AG09319 (cell line): ENCODE results near the gene TLL2.

Experiments
- DNase-seq: peaks from one replicate; pipeline ENCODE4 v3.0.0-alpha.2; 2010; ENCODE audit warnings: low read depth; ENCODE audit errors: extremely low read depth
- TF ChIP-seq, protein P1 (sequence below): IDR thresholded peaks from 2 replicates; pipeline ENCODE4 v1.5.1; 2011; ENCODE audit warnings: low read depth, mild to moderate bottlenecking, inconsistent platforms, low read length, moderate library complexity

TLL2 gene

DNA sequence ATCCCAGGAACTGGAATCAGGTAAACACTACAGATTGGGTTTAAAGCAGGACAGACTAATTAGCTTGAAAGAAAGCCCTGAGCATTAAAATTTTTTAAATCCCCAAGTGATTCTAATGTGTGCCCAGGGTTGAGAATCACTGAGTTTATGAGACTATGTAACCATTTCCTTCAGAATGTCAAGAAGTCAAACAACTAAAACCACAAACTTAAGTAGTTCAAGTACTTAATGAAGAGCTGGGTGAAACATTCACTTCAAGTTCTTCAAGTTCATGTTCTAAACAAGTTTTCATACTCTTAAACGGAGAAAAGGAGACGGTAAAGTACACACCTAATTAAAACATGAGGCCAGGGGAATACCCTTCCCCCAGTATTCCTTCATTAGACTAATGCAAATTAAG lies 28.2 kb upstream of the TLL2 start:
- DNase-seq, result no peak
- TF ChIP-seq, protein P1, sequence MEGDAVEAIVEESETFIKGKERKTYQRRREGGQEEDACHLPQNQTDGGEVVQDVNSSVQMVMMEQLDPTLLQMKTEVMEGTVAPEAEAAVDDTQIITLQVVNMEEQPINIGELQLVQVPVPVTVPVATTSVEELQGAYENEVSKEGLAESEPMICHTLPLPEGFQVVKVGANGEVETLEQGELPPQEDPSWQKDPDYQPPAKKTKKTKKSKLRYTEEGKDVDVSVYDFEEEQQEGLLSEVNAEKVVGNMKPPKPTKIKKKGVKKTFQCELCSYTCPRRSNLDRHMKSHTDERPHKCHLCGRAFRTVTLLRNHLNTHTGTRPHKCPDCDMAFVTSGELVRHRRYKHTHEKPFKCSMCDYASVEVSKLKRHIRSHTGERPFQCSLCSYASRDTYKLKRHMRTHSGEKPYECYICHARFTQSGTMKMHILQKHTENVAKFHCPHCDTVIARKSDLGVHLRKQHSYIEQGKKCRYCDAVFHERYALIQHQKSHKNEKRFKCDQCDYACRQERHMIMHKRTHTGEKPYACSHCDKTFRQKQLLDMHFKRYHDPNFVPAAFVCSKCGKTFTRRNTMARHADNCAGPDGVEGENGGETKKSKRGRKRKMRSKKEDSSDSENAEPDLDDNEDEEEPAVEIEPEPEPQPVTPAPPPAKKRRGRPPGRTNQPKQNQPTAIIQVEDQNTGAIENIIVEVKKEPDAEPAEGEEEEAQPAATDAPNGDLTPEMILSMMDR, result no peak

DNA sequence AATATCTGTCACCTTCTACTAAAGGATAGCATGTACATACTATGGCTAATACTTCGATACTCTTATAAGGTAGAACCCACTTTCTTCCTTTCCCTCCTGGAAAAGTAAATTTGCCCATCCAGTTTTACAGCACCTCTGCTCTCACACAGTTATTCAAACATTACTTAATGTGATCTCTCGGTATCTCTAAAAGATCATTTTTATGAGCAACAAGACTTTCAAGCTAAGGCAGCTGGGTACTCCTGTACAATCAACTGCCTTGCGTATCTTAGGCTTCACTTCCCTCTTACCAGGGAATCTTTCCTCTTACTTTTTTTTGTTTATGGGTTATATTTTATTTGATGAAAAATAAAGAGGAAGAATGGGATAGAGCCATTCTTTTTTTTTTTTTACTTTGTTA lies 26.5 kb upstream of the TLL2 start:
- TF ChIP-seq, protein P1, result no peak
- DNase-seq, result no peak

DNA sequence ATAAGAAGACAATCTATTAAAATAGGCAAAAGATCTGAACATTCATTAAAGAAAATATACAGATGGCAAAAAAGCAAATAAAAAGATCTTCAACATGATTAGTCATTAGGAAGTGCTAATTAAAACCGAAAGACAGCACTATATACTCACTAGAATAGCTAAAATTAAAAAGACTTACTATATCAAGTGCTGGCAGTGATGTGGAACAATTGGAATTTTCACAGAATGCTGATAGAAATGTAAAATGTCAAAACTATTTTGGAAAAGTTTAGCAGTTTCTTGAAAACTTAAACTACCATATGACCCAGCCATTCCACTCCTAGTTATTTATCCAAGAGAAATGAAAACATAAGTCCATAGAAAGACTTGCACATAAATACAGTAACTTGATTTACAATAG lies 25.0 kb upstream of the TLL2 start:
- TF ChIP-seq, protein P1, result no peak
- no peak for DNase-seq

DNA sequence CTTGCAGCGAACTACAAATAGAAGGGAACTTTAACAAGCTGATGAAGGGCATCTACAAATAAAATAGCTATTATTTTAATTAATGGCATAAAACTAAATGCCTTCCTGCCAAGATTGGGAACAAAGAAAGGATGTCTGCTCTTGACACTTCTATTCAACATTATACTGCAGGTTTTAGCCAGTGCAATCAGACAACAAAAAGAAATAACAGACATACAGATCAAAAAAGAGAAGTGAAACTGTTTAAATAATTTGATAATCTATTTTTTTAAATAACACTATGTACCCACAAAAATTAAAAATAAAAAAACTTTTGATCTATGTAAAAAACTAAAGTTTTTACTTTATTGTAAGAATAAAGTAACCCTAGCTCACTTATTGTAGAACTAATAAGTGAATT lies 22.4 kb upstream of the TLL2 start:
- DNase-seq, result no peak
- TF ChIP-seq, protein P1, result no peak

DNA sequence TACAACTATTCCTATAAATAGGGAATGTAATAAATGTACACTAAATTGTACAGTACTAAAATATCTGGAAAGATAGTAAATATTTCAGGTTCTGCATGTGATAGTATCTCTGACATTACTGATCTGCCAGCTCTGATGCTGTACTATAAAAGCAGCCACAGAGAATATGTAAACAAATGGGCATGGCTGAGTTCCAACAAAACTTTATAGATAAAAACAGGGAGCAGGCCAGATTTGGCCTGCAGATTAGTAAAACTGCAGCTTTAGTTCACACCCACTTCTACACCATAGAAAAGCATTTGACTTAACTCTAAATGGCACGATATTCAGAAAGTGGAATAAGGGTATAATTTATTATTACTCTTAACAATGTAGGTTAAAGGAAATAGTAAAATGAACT lies 18.8 kb upstream of the TLL2 start:
- TF ChIP-seq, protein P1, result no peak
- no peak for DNase-seq

DNA sequence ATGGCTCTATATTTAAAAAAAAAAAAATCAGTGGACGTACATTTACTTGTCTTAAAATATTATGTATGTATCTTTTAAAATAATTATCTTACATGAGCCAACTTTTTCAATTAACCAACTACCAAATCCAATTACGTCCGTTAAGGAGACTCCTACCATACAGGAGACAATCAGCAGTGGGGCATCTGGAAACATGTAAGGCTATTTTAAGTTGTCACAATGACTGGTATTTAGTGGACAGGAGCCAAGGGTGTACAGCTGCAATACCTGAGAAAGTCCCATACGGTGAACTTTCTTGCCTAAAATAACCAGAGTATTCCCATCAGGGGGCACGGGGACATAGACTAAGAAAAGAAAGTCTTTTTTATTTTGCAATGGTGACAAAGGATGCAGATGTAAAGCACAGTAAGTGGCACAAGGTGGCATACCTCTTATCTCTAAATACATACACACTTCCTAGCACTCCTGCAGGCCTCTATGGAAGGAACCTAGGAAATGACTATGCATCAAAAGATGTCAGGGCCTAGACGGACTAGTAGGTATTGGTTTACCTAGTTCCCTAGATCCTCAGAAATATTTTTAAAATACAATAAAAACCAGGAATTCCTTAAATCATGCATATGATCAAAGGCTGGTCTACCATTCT lies 16.0 kb upstream of the TLL2 start:
- TF ChIP-seq, protein P1, result no peak
- no peak for DNase-seq

DNA sequence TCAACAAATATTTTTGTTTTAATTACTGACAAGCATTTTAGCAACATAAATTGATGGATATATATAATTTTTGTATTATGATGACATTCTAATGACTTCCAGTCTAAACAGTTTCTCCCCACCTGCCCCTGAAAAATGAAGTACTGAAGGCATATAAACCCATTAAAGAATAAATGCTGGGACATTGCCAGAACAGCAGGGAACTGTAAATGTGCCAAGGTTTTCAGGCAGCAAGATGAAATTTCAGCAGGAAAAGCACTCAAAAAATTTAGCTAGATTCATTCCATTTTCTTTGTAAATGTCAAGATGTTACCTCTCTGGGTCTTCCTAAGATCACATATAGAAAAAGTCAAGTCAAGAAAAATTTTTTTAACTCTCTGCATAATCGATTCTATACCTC lies 11.0 kb upstream of the TLL2 start:
- TF ChIP-seq, protein P1, result no peak
- DNase-seq, result no peak
